H1 (cell line): Measurements from ENCODE around the gene DGCR8. TPM values are rescaled to one million over a fixed set of nuclear protein-coding genes. Genes with fewer than 3 reads are reported as not detected.

ENCODE experiments used
- CTCF ChIA-PET: fragments of 300-600 bp; sonication (Branson Sonifier 250); formaldehyde crosslinking; loops from one replicate; lab custom pipeline; 2021; ENCODE audit not compliant: partially characterized antibody; lab: Charles Lee
- POLR2A ChIA-PET: fragments of 300-600 bp; sonication (Branson Sonifier 250); formaldehyde crosslinking; loops from one replicate; lab custom pipeline; 2021; ENCODE audit warnings: inconsistent platforms; ENCODE audit not compliant: partially characterized antibody; lab: Charles Lee
- DNase-seq, 2 experiments: peaks; one replicate each; pipeline versions ENCODE4 v3.0.0 to v3.0.0-alpha.2; 2010 to 2022; ENCODE audit warnings: low spot score in 2 of 2, low read depth in 1 of 2, mixed read lengths in 1 of 2
- FAIRE-seq: peaks from 2 replicates; lab custom pipeline; 2011; peaks lifted over from hg19 to GRCh38; lab: Jason Lieb, UNC
- H2AFZ ChIP-seq: 2 replicates; pipeline ENCODE4 v1.8.1; 2012; ENCODE audit warnings: low read length, inconsistent platforms
- H2AK5ac ChIP-seq: 2 replicates; pipeline ENCODE4 v1.6.1; 2013; ENCODE audit warnings: low read depth, low read length
- H2BK120ac ChIP-seq: replicated peaks from 2 replicates; pipeline ENCODE3; 2013; ENCODE audit warnings: low read depth, low read length, inconsistent platforms
- H2BK12ac ChIP-seq: 2 replicates; pipeline ENCODE4 v1.6.1; 2013; ENCODE audit warnings: low read depth, low read length
- H2BK15ac ChIP-seq: 2 replicates; pipeline ENCODE4 v1.6.1; 2013; ENCODE audit warnings: low read length
- H2BK20ac ChIP-seq: 2 replicates; pipeline ENCODE4 v1.6.1; 2013; ENCODE audit warnings: low read length
- H2BK5ac ChIP-seq: 2 replicates; pipeline ENCODE4 v1.6.1; 2013; ENCODE audit warnings: low read depth, low read length
- H3K14ac ChIP-seq: 2 replicates; pipeline ENCODE4 v1.6.1; 2013; ENCODE audit warnings: inconsistent platforms; ENCODE audit not compliant: insufficient read length
- H3K18ac ChIP-seq: 2 replicates; pipeline ENCODE4 v1.6.1; 2013; ENCODE audit warnings: low read length; ENCODE audit errors: extremely low read depth
- H3K23ac ChIP-seq: 2 replicates; pipeline ENCODE4 v1.6.1; 2013; ENCODE audit warnings: inconsistent platforms; ENCODE audit not compliant: insufficient read length
- H3K23me2 ChIP-seq: 2 replicates; pipeline ENCODE4 v1.6.1; 2013; ENCODE audit warnings: low read depth, low read length
- H3K27ac ChIP-seq: 2 replicates; pipeline ENCODE4 v1.6.1; 2011; ENCODE audit warnings: low read depth, low read length, inconsistent platforms
- H3K27me3 ChIP-seq, 4 experiments: replicated peaks in 1 of 4; 1 replicate in 1 of 4; 2 replicates in 3 of 4; pipeline versions ENCODE4 v1.6.1 to v1.8.1; 2011 to 2013; ENCODE audit warnings: low read length in 3 of 4, mild to moderate bottlenecking in 3 of 4, inconsistent platforms in 2 of 4, mixed read lengths in 2 of 4, moderate library complexity in 1 of 4; ENCODE audit not compliant: control insufficient read depth in 3 of 4, insufficient read depth in 3 of 4; ENCODE audit errors: extremely low read depth in 1 of 4
- H3K36me3 ChIP-seq, 4 experiments: 2 replicates each; pipeline versions ENCODE4 v1.6.1 to v1.8.1; 2011 to 2013; ENCODE audit warnings: mild to moderate bottlenecking in 4 of 4, low read length in 3 of 4, moderate library complexity in 2 of 4, control low read depth in 1 of 4, inconsistent platforms in 1 of 4; ENCODE audit not compliant: insufficient read depth in 4 of 4, control insufficient read depth in 2 of 4
- H3K4ac ChIP-seq: replicated peaks from 2 replicates; pipeline ENCODE3; 2013; ENCODE audit warnings: low read length, low read depth, mixed read lengths, inconsistent platforms; ENCODE audit not compliant: insufficient read length
- H3K4me1 ChIP-seq, 4 experiments: replicated peaks in 1 of 4; 1 replicate in 1 of 4; 2 replicates in 3 of 4; pipeline versions ENCODE4 v1.6.1 to v1.8.1; 2011 to 2013; ENCODE audit warnings: low read length in 3 of 4, inconsistent platforms in 2 of 4, mixed read lengths in 1 of 4; ENCODE audit not compliant: insufficient read depth in 4 of 4, control insufficient read depth in 3 of 4
- H3K4me2 ChIP-seq, 2 experiments: 2 replicates each; pipeline versions ENCODE4 v1.6.1 to v1.8.1; 2011 to 2013; ENCODE audit warnings: low read depth in 2 of 2, low read length in 2 of 2, control low read depth in 1 of 2, inconsistent platforms in 1 of 2, mild to moderate bottlenecking in 1 of 2; ENCODE audit not compliant: insufficient read depth in 1 of 2
- H3K4me3 ChIP-seq, 4 experiments: fragments of 200-600, 300-600 bp in 1 of 4; sonication (generic), shearing (Covaris generic), sonication (Bioruptor Twin) in 1 of 4; 2 replicates each; pipeline versions ENCODE4 v1.5.1 to v1.8.1; 2011 to 2016; ENCODE audit warnings: low read length in 4 of 4, low read depth in 3 of 4, control low read depth in 2 of 4, inconsistent platforms in 2 of 4, mild to moderate bottlenecking in 2 of 4, mixed read lengths in 1 of 4, moderate library complexity in 1 of 4; ENCODE audit not compliant: insufficient read depth in 2 of 4; ENCODE audit errors: extremely low read depth in 1 of 4
- H3K56ac ChIP-seq: replicated peaks from 2 replicates; pipeline ENCODE3; 2013; ENCODE audit warnings: low read depth, mild to moderate bottlenecking, mixed read lengths, low read length, inconsistent platforms; ENCODE audit not compliant: insufficient read length
- H3K79me1 ChIP-seq: 2 replicates; pipeline ENCODE4 v1.6.1; 2013; ENCODE audit warnings: low read depth, low read length, control low read depth
- H3K79me2 ChIP-seq, 2 experiments: 2 replicates each; pipeline versions ENCODE4 v1.6.1 to v1.8.1; 2012 to 2013; ENCODE audit warnings: low read length in 2 of 2, mild to moderate bottlenecking in 2 of 2, inconsistent platforms in 1 of 2; ENCODE audit not compliant: insufficient read depth in 2 of 2, control insufficient read depth in 1 of 2
- H3K9ac ChIP-seq, 4 experiments: replicated peaks in 1 of 4; 1 replicate in 1 of 4; 2 replicates in 3 of 4; pipeline versions ENCODE4 v1.6.1 to v1.8.1; 2011 to 2013; ENCODE audit warnings: low read depth in 3 of 4, low read length in 3 of 4, control low read depth in 2 of 4, mild to moderate bottlenecking in 2 of 4, moderate library complexity in 2 of 4, inconsistent platforms in 1 of 4; ENCODE audit errors: extremely low read depth in 1 of 4
- H3K9me3 ChIP-seq, 2 experiments: 2 replicates each; pipeline versions ENCODE4 v1.6.1 to v1.8.1; 2012 to 2013; ENCODE audit warnings: mild to moderate bottlenecking in 2 of 2, moderate library complexity in 2 of 2, control low read depth in 1 of 2, inconsistent platforms in 1 of 2, low read depth in 1 of 2, low read length in 1 of 2, mixed read lengths in 1 of 2; ENCODE audit not compliant: insufficient read depth in 2 of 2
- H4K20me1 ChIP-seq, 2 experiments: replicated peaks in 1 of 2; 2 replicates each; pipeline versions ENCODE3 to v1.8.1; 2011 to 2013; ENCODE audit warnings: inconsistent platforms in 2 of 2, low read length in 2 of 2, mild to moderate bottlenecking in 1 of 2; ENCODE audit not compliant: insufficient read depth in 2 of 2, control insufficient read depth in 1 of 2
- H4K5ac ChIP-seq: 2 replicates; pipeline ENCODE4 v1.6.1; 2013; ENCODE audit warnings: low read length, low read depth, mixed read lengths, inconsistent platforms; ENCODE audit not compliant: insufficient read length
- H4K8ac ChIP-seq: 2 replicates; pipeline ENCODE4 v1.8.0; 2013; ENCODE audit warnings: mild to moderate bottlenecking, moderate library complexity, low read length, inconsistent platforms; ENCODE audit not compliant: insufficient read depth; ENCODE audit errors: extremely low read depth
- H4K91ac ChIP-seq: replicated peaks from 2 replicates; pipeline ENCODE3; 2013; ENCODE audit warnings: low read length, mixed read lengths, inconsistent platforms; ENCODE audit not compliant: insufficient read length
- JUN ChIP-seq: IDR thresholded peaks from 2 replicates; pipeline ENCODE4 v1.6.1; 2011; ENCODE audit warnings: low read depth, mild to moderate bottlenecking, improper control_type of control experiment, low read length
- JUND ChIP-seq: IDR thresholded peaks from 2 replicates; pipeline ENCODE4 v1.6.1; 2011; ENCODE audit warnings: mild to moderate bottlenecking, improper control_type of control experiment, low read length
- POLR2AphosphoS5 ChIP-seq: IDR thresholded peaks from 2 replicates; pipeline ENCODE4 v1.6.1; 2011; ENCODE audit warnings: low read depth, low read length
- RBBP5 ChIP-seq: IDR thresholded peaks from 2 replicates; pipeline ENCODE4 v1.7.1; 2012; ENCODE audit warnings: low read depth, mild to moderate bottlenecking, inconsistent platforms, low read length, moderate library complexity, borderline replicate concordance
- SIN3A ChIP-seq, 2 experiments: IDR thresholded peaks in 1 of 2; conservative IDR thresholded peaks in 1 of 2; 2 replicates each; pipeline ENCODE4 v1.6.1; 2011 to 2012; ENCODE audit warnings: low read length in 2 of 2, improper control_type of control experiment in 1 of 2, low read depth in 1 of 2, mild to moderate bottlenecking in 1 of 2
- TEAD4 ChIP-seq: IDR thresholded peaks from 2 replicates; pipeline ENCODE4 v1.6.1; 2012; ENCODE audit warnings: low read depth, low read length, inconsistent platforms, mixed read lengths
- ZNF274 ChIP-seq: IDR thresholded peaks from 2 replicates; pipeline ENCODE4 v1.7.0; 2012; ENCODE audit warnings: low read length, borderline replicate concordance; ENCODE audit errors: extremely low read depth
- WGBS, 2 experiments: shearing (Covaris generic) in 1 of 2; methylation state at CpG; one replicate each; pipeline versions ENCODE4 v1.1.6 to v1.1.7; 2013 to 2015; ENCODE audit warnings: low lambda C conversion rate in 2 of 2, mixed read lengths in 2 of 2, inconsistent platforms in 1 of 2, low coverage in 1 of 2, missing lambda C conversion rate in 1 of 2; ENCODE audit not compliant: insufficient replicate concordance in 2 of 2, insufficient coverage in 1 of 2, insufficient read length in 1 of 2; ENCODE audit errors: extremely low coverage in 1 of 2, missing lambda C conversion rate in 1 of 2; 5-methylcytosine and 5-hydroxymethylcytosine counted together
- polyA plus RNA-seq, 7 experiments: library from polyadenylated mRNA; depleted of rRNA in 3 of 7; stranded (reverse) in 5 of 7; unstranded in 2 of 7; fragments of >200 nt in 5 of 7; fragments of 200-250 nt in 2 of 7; gene quantifications; 1 replicate in 5 of 7; 2 replicates in 1 of 7; 4 replicates in 1 of 7; pipeline versions ENCODE4 v1.2.1 to v1.2.3, GENCODE V29; 2011 to 2013; ENCODE audit warnings: missing spikeins in 2 of 7, mixed read lengths in 2 of 7
- total RNA-seq: library from RNA; stranded (reverse); fragmentation: NEBNext Ultra II Directional; extraction: Animal tissue kit (Norgen Biotek cat#: 25700); gene quantifications from 2 replicates; pipeline ENCODE4 v1.2.1, GENCODE V29; 2021

The DGCR8 gene
- total and polyA plus RNA-seq, 2 of the 8 experiments (the other 6 are each of a cell fraction or from before 2014, with no cell fraction given) = 23.7 to 43.7 TPM

GRCh38 chr22:20114506-20115475, 34.8 kb downstream of the DGCR8 start:
- Histone ChIP-seq H3K9me3 (no peaks in the 10 kb centered on the region), H3K18ac (no peak overlapping the region), H2BK12ac (no peak overlapping the region), H3K23me2 (no peaks in the 10 kb centered on the region; the same call in 1 of the 2 replicates), H3K4me1 (peaks cover 0 to 10% (median 5%) of the 10 kb centered on the region in 4 experiments; a peak in 5 of 7 replicates), H3K23ac (no peak overlapping the region), H3K27me3 (no peaks in the 10 kb centered on the region), H3K4me2 (no peak overlapping the region), H2BK5ac (no peak overlapping the region), H2BK20ac (no peak overlapping the region), H3K14ac (no peak overlapping the region), H2AK5ac (no peak overlapping the region), H3K36me3 (peaks cover 17 to 41% (median 31%) of the 10 kb centered on the region in 4 experiments), H3K56ac (no peak overlapping the region), H3K27ac (no peak overlapping the region), H3K4ac (no peak overlapping the region), H2BK120ac (no peak overlapping the region), H4K20me1 (peaks cover 10 to 19% of the 10 kb centered on the region in 2 experiments), H4K5ac (no peak overlapping the region), H3K4me3 (no peak overlapping the region), H4K91ac (no peak overlapping the region), H3K79me1 (peaks cover 5% of the 10 kb centered on the region; the same call in 1 of the 2 replicates), H2BK15ac (no peak overlapping the region), H3K9ac (no peak overlapping the region; a peak in 2 of 7 replicates), H4K8ac (peak overlapping the region; percentile 1; the same call in 1 of the 2 replicates), H3K79me2 (peaks cover 16 to 39% of the 10 kb centered on the region in 2 experiments), H2AFZ (no peak overlapping the region)
- ChIA-PET POLR2A (interaction anchor here (1.8 to 22.7 kb wide), 3 partner anchors 13 to 142 kb away, joined by 4 to 598 read pairs (median 223); partner anchors contain the start of gene ZDHHC8), CTCF (interaction anchor here (1.1 to 2.2 kb wide), 6 partner anchors 10 to 42 kb away, joined by 3 to 9 read pairs (median 6); no protein-coding TSS in a partner anchor)
- TF ChIP-seq ZNF274 (no peak), POLR2AphosphoS5 (peak; percentile 13; the same call in 1 of the 2 replicates), SIN3A (conservative IDR thresholded peaks at IDR 0.05 in 1 of 2, IDR thresholded peaks at IDR 0.05 in 1 of 2; ENCODE audit: low read depth in 1 of 2, low read length in 2 of 2) (no peak), RBBP5 (no peak), JUN (no peak), JUND (no peak), TEAD4 (no peak)
- no peak for DNase-seq
- WGBS, 2 experiments = 93% methylated on average over 34 of the region's 36 CpGs; no CpG with 5 or more reads in 1 of the 2 experiments
- FAIRE-seq = no peak
